Type B pancreatic cell (in vitro differentiated cells): ENCODE measurements around the gene MRPS16. TPM values are rescaled to one million over a fixed set of nuclear protein-coding genes. Genes with fewer than 3 reads are reported as not detected.

Source experiments
- DNase-seq: peaks from one replicate; pipeline ENCODE4 v3.0.0; 2021; ENCODE audit warnings: mixed read lengths; ENCODE audit not compliant: unreplicated experiment; ENCODE audit errors: extremely low spot score
- H3K27ac Mint-ChIP-seq: 2 replicates; pipeline ENCODE4 v1.8.0; 2021; ENCODE audit warnings: mild to moderate bottlenecking, mixed read lengths
- H3K27me3 Mint-ChIP-seq: 2 replicates; pipeline ENCODE4 v1.8.0; 2021; ENCODE audit warnings: mixed read lengths
- H3K36me3 Mint-ChIP-seq: 2 replicates; pipeline ENCODE4 v1.8.0; 2021; ENCODE audit warnings: mixed read lengths
- H3K4me1 Mint-ChIP-seq: one replicate; pipeline ENCODE4 v1.8.0; 2021; ENCODE audit warnings: mixed read lengths; ENCODE audit not compliant: unreplicated experiment
- H3K4me3 Mint-ChIP-seq: 2 replicates; pipeline ENCODE4 v1.8.0; 2021; ENCODE audit warnings: mild to moderate bottlenecking, mixed read lengths
- H3K9me3 Mint-ChIP-seq: 2 replicates; pipeline ENCODE4 v1.8.0; 2021; ENCODE audit warnings: mixed read lengths
- CTCF ChIP-seq: fragments of 200-600 bp; sonication (generic); conservative IDR thresholded peaks from 2 replicates; pipeline ENCODE4 v1.5.0; 2021; ENCODE audit warnings: antibody characterized with exemption, mild to moderate bottlenecking
- long read RNA-seq: library from polyadenylated mRNA; unstranded; transcript quantifications from one replicate; pipeline ENCODE4 v2.0.0, GENCODE V29; 2020
- total RNA-seq: library from RNA; stranded (reverse); gene quantifications from 2 replicates; pipeline ENCODE4 v1.2.1, GENCODE V29; 2021; ENCODE audit warnings: low replicate concordance

MRPS16 gene
- 107 and 115 TPM in 2 replicates for total RNA-seq
- long read RNA-seq, transcript MRPS16-202 (3 exons, 2,634 nt) = major isoform, 45 of 55 reads
- long read RNA-seq, partial matches to known transcripts = 1 of 55 reads
- long read RNA-seq, other reads (novel, unspliced or antisense) = 5 of 55 reads

- Mint-ChIP-seq H3K9me3 (no peaks in the 10 kb centered on the region), H3K27ac (peak within 1 kb of the TSS; percentile 97)
These were observed at the start of gene MRPS16 for GRCh38 chr10:73252445-73253224. Gene MRPS16 (minus strand): TSS chr10:73252644. CDS start chr10:73252482, 162 bp downstream.

GRCh38 chr10:73296946-73297345 lies 44.5 kb upstream of the MRPS16 start:
- H3K27ac Mint-ChIP-seq = no peak overlapping the region
- H3K4me3 Mint-ChIP-seq = no peak overlapping the region
- no peaks in the 10 kb centered on the region for H3K4me1 Mint-ChIP-seq
- no peaks in the 10 kb centered on the region for H3K9me3 Mint-ChIP-seq
- no peak for TF ChIP-seq CTCF
- no peak for DNase-seq
- no peaks in the 10 kb centered on the region for H3K36me3 Mint-ChIP-seq
- H3K27me3 Mint-ChIP-seq = no peaks in the 10 kb centered on the region

More at GRCh38 chr10:73252445-73253224, at the start of gene MRPS16:
- H3K36me3 Mint-ChIP-seq = peaks cover 9% of the 10 kb centered on the region
- H3K4me3 Mint-ChIP-seq = peak within 1 kb of the TSS; percentile 97
- peak; percentile 24 for TF ChIP-seq CTCF
- peaks cover 24% of the 10 kb centered on the region for H3K4me1 Mint-ChIP-seq
- H3K27me3 Mint-ChIP-seq = no peaks in the 10 kb centered on the region
- DNase-seq = peak; percentile 89

GRCh38 chr10:73293461-73293860 lies 41.0 kb upstream of the MRPS16 start:
- DNase-seq = no peak
- no peak overlapping the region for H3K27ac Mint-ChIP-seq
- no peaks in the 10 kb centered on the region for H3K9me3 Mint-ChIP-seq
- no peaks in the 10 kb centered on the region for H3K4me1 Mint-ChIP-seq
- no peaks in the 10 kb centered on the region for H3K27me3 Mint-ChIP-seq
- TF ChIP-seq CTCF = no peak
- no peak overlapping the region for H3K4me3 Mint-ChIP-seq
- H3K36me3 Mint-ChIP-seq = peaks cover 7% of the 10 kb centered on the region

- Mint-ChIP-seq H3K4me1 (no peaks in the 10 kb centered on the region), H3K9me3 (no peaks in the 10 kb centered on the region), H3K27me3 (no peaks in the 10 kb centered on the region), H3K27ac (no peak overlapping the region), H3K4me3 (no peak overlapping the region), H3K36me3 (peaks cover 7% of the 10 kb centered on the region)
- TF ChIP-seq CTCF = no peak
- DNase-seq = no peak
These were observed 37.5 kb upstream of the MRPS16 start for GRCh38 chr10:73289958-73290357.

GRCh38 chr10:73287441-73287840 lies 35.0 kb upstream of the MRPS16 start:
- no peak for TF ChIP-seq CTCF
- Mint-ChIP-seq H3K27me3 (peaks cover 3% of the 10 kb centered on the region), H3K4me3 (no peak overlapping the region), H3K4me1 (no peaks in the 10 kb centered on the region), H3K27ac (no peak overlapping the region), H3K9me3 (no peaks in the 10 kb centered on the region), H3K36me3 (peaks cover 7% of the 10 kb centered on the region)
- no peak for DNase-seq
